LNCaP clone FGC (cell line): Measurements from ENCODE around the gene ERICH2.
A peak's percentile ranks its signal among the peaks of the same experiment; 100 is the strongest.

Experiments used
- DNase-seq: peaks from one replicate; pipeline ENCODE4 v3.0.0-alpha.2; 2011; ENCODE audit warnings: low read depth
- H3K4me3 ChIP-seq: 2 replicates; pipeline ENCODE4 v1.5.1; 2011; ENCODE audit warnings: mild to moderate bottlenecking, low read depth, low read length, control low read depth
- CTCF ChIP-seq: IDR thresholded peaks from 2 replicates; pipeline ENCODE4 v1.5.1; 2012; ENCODE audit warnings: mild to moderate bottlenecking; ENCODE audit not compliant: control insufficient read depth, insufficient read depth; ENCODE audit errors: extremely low read depth

Gene ERICH2

GRCh38 chr2:170812710-170813600 lies 42.8 kb downstream of the ERICH2 start:
- TF ChIP-seq CTCF, result peak; percentile 52
- no peak overlapping the region for H3K4me3 ChIP-seq
- DNase-seq, result peak; percentile 74

GRCh38 chr2:170813611-170814532 lies 43.7 kb downstream of the ERICH2 start:
- DNase-seq, result peak; percentile 11
- H3K4me3 ChIP-seq, result no peak overlapping the region
- TF ChIP-seq CTCF, result no peak

- H3K4me3 ChIP-seq, result no peak overlapping the region
- DNase-seq, result no peak
- TF ChIP-seq CTCF, result no peak
These were observed 44.5 kb downstream of the ERICH2 start for GRCh38 chr2:170814533-170815230.

GRCh38 chr2:170815311-170815710 lies 45.1 kb downstream of the ERICH2 start:
- H3K4me3 ChIP-seq, result no peak overlapping the region
- TF ChIP-seq CTCF, result no peak
- no peak for DNase-seq

- DNase-seq, result no peak
- H3K4me3 ChIP-seq, result peak overlapping the region; percentile 43
These were observed 45.7 kb downstream of the ERICH2 start for GRCh38 chr2:170815746-170816503.

More at GRCh38 chr2:170815746-170816503, 45.7 kb downstream of the ERICH2 start:
- peak; percentile 58 for TF ChIP-seq CTCF
